Neural crest cell (in vitro differentiated cells): Measurements from ENCODE around the gene LRRC10B. TPM values are rescaled to one million over a fixed set of nuclear protein-coding genes. Genes with fewer than 3 reads are reported as not detected.
A peak's percentile ranks its signal among the peaks of the same experiment; 100 is the strongest.
"Not testable (repeated sequence)": the region's sequence is repeated elsewhere in the genome, so short reads cannot be mapped to it uniquely, and the experiment has no call there.

Experiments
- DNase-seq: peaks from one replicate; pipeline ENCODE4 v3.0.0; 2021; ENCODE audit warnings: low read depth, mixed read lengths, low spot score
- H3K27ac Mint-ChIP-seq: one replicate; pipeline ENCODE4 v1.8.0; 2021; ENCODE audit warnings: mild to moderate bottlenecking, mixed read lengths; ENCODE audit not compliant: unreplicated experiment
- H3K27me3 Mint-ChIP-seq: 2 replicates; pipeline ENCODE4 v1.8.0; 2021; ENCODE audit warnings: low read depth, mild to moderate bottlenecking, mixed read lengths
- H3K36me3 Mint-ChIP-seq: 2 replicates; pipeline ENCODE4 v1.8.0; 2021; ENCODE audit warnings: low read depth, mild to moderate bottlenecking, mixed read lengths
- H3K4me1 Mint-ChIP-seq: 2 replicates; pipeline ENCODE4 v1.8.0; 2021; ENCODE audit warnings: mixed read lengths
- H3K4me3 Mint-ChIP-seq: one replicate; pipeline ENCODE4 v1.8.0; 2021; ENCODE audit warnings: mild to moderate bottlenecking, mixed read lengths
- H3K9me3 Mint-ChIP-seq: 2 replicates; pipeline ENCODE4 v1.8.0; 2021; ENCODE audit warnings: mixed read lengths
- CTCF ChIP-seq: fragments of 200-600 bp; sonication (generic); conservative IDR thresholded peaks from 2 replicates; pipeline ENCODE4 v1.5.0; 2021; ENCODE audit warnings: antibody characterized with exemption, mild to moderate bottlenecking
- long read RNA-seq: library from polyadenylated mRNA; unstranded; transcript quantifications from one replicate; pipeline ENCODE4 v2.0.0, GENCODE V29; 2020
- total RNA-seq: library from RNA; stranded (reverse); gene quantifications from 2 replicates; pipeline ENCODE4 v1.2.1, GENCODE V29; 2021

Gene LRRC10B
- total RNA-seq: 2.8 and 2.9 TPM in 2 replicates
- long read RNA-seq: 0 reads

GRCh38 chr11:61507962-61508861 lies at the start of gene LRRC10B:
LRRC10B (plus strand) TSS chr11:61508749; CDS start chr11:61508999, 250 bp downstream.
- Mint-ChIP-seq H3K9me3 (no peaks in the 10 kb centered on the region), H3K27me3 (peaks cover 37% of the 10 kb centered on the region), H3K4me3 (peak within 1 kb of the TSS; percentile 84), H3K36me3 (no peaks in the 10 kb centered on the region), H3K4me1 (peaks cover 63% of the 10 kb centered on the region), H3K27ac (no peak within 1 kb of the TSS)
- no peak for TF ChIP-seq CTCF
- peak; percentile 49 for DNase-seq

- DNase-seq: no peak
- Mint-ChIP-seq H3K27me3 (no peaks in the 10 kb centered on the region), H3K27ac (no peak overlapping the region), H3K9me3 (no peaks in the 10 kb centered on the region), H3K4me1 (no peaks in the 10 kb centered on the region), H3K4me3 (no peak overlapping the region), H3K36me3 (peaks cover 11% of the 10 kb centered on the region)
- no peak for TF ChIP-seq CTCF
Measured at GRCh38 chr11:61460474-61460881, 48.1 kb upstream of the LRRC10B start.

GRCh38 chr11:61460986-61461385 lies 47.6 kb upstream of the LRRC10B start:
- Mint-ChIP-seq H3K36me3 (peaks cover 8% of the 10 kb centered on the region), H3K27me3 (no peaks in the 10 kb centered on the region), H3K4me1 (no peaks in the 10 kb centered on the region), H3K27ac (no peak overlapping the region), H3K9me3 (no peaks in the 10 kb centered on the region), H3K4me3 (no peak overlapping the region)
- TF ChIP-seq CTCF: no peak
- no peak for DNase-seq

GRCh38 chr11:61467602-61468001 lies 40.9 kb upstream of the LRRC10B start:
- not testable (repeated sequence) for H3K36me3 Mint-ChIP-seq, H3K4me3 Mint-ChIP-seq, H3K27me3 Mint-ChIP-seq, DNase-seq, H3K9me3 Mint-ChIP-seq, H3K27ac Mint-ChIP-seq
- peaks cover 12% of the 10 kb centered on the region for H3K4me1 Mint-ChIP-seq

- Mint-ChIP-seq H3K36me3 (peaks cover 7% of the 10 kb centered on the region), H3K27ac (peak overlapping the region; percentile 46), H3K27me3 (no peaks in the 10 kb centered on the region), H3K9me3 (no peaks in the 10 kb centered on the region), H3K4me1 (peaks cover 16% of the 10 kb centered on the region), H3K4me3 (no peak overlapping the region)
- TF ChIP-seq CTCF: no peak
- no peak for DNase-seq
Measured at GRCh38 chr11:61468002-61468401, 40.5 kb upstream of the LRRC10B start.

GRCh38 chr11:61472282-61472681 lies 36.3 kb upstream of the LRRC10B start:
- H3K4me1 Mint-ChIP-seq: peaks cover 16% of the 10 kb centered on the region
- H3K27me3 Mint-ChIP-seq: no peaks in the 10 kb centered on the region
- TF ChIP-seq CTCF: no peak
- no peak overlapping the region for H3K4me3 Mint-ChIP-seq
- DNase-seq: no peak
- no peak overlapping the region for H3K27ac Mint-ChIP-seq
- H3K36me3 Mint-ChIP-seq: peaks cover 12% of the 10 kb centered on the region
- no peaks in the 10 kb centered on the region for H3K9me3 Mint-ChIP-seq
